B cell (primary cell): ENCODE results near the gene ST3GAL3.

ENCODE experiments used
- EZH2 ChIP-seq: IDR thresholded peaks from 2 replicates; pipeline ENCODE4 v1.6.1; 2012; ENCODE audit warnings: borderline replicate concordance, low read depth, mild to moderate bottlenecking, moderate library complexity, low read length; ENCODE audit not compliant: insufficient read depth, poor library complexity, severe bottlenecking
- TF ChIP-seq, protein P1 (sequence below): fragments of 200-600 bp; IDR thresholded peaks from one replicate; pipeline ENCODE4 v1.8.0; 2022; ENCODE audit warnings: antibody characterized with exemption, mild to moderate bottlenecking

DNA sequence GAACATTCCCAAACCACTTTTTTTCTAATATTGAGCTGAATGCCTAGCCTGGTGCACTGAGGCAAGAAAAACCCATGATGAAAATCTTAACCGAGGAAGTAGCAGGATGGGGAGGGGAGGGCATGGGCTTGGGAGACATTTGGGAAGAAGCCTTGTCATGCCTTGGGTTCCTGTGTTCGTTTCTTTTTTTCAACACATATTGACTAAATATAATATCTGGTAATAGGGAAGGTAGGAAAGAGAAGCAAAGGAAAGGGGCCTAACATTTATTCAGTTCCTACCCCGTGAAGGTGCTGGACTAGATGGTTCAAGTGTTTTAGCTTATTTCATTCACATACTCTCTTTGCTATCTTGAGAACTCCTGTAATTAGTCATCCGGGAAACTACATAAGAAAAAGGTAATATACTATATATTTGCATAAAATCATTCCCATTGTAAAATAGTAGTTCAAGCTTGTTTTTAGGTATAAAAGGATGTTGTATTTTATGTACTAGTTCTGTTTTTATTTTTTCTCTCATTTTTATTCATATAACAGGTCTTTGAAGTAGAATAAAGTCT lies 62.1 kb downstream of the ST3GAL3 start:
- TF ChIP-seq, protein P1, sequence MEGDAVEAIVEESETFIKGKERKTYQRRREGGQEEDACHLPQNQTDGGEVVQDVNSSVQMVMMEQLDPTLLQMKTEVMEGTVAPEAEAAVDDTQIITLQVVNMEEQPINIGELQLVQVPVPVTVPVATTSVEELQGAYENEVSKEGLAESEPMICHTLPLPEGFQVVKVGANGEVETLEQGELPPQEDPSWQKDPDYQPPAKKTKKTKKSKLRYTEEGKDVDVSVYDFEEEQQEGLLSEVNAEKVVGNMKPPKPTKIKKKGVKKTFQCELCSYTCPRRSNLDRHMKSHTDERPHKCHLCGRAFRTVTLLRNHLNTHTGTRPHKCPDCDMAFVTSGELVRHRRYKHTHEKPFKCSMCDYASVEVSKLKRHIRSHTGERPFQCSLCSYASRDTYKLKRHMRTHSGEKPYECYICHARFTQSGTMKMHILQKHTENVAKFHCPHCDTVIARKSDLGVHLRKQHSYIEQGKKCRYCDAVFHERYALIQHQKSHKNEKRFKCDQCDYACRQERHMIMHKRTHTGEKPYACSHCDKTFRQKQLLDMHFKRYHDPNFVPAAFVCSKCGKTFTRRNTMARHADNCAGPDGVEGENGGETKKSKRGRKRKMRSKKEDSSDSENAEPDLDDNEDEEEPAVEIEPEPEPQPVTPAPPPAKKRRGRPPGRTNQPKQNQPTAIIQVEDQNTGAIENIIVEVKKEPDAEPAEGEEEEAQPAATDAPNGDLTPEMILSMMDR, result no peak
- no peak for TF ChIP-seq EZH2
